HG03575 (cell line): ENCODE data around the gene GGCT.
"Not testable (repeated sequence)": the region's sequence is repeated elsewhere in the genome, so short reads cannot be mapped to it uniquely, and the experiment has no call there.

Experiments
- ATAC-seq: cut with Tn5 transposase; IDR thresholded peaks from one replicate; pipeline ENCODE4 v1.9.1; 2021; ENCODE audit not compliant: unreplicated experiment, insufficient number of reproducible peaks, low FRiP score; ENCODE audit errors: extremely low read depth

The GGCT gene

DNA sequence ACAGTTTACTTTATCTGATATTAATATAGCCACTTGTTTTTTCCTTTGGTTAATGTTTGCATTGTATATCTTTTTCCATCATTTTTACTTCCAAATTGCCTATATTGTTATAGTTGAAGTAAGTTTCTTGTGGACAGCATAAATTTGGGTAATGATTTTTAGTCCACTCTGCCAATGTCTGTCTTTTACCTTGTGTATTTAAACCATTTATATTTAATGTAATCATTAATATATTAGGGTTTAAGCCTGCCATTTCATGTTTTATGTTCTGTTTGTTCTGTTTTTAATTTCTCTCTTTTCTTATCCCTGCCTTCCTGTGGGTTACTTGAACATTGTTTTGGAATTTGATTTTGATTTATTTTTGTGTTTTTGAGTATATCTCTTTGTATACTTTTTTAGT, 13.2 kb downstream of the GGCT start:
- no peak for ATAC-seq

DNA sequence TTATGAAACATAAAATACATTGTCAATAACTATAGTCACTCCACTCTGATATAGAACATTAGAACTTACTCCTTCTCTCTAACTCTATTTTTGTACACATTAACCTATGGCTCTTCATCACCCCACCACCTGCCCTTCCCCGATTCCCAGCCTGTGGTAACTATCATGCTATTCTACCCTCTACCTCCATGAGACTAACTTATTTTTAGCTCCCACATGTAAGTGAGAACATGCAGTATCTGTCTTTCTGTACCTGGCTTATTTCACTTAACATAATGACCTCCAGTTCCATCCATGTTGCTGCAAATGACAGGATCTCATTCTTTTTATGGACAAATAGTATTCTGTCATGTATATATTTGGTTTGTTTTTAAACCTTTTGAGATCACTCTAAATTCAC, 17.3 kb downstream of the GGCT start:
- no peak for ATAC-seq

DNA sequence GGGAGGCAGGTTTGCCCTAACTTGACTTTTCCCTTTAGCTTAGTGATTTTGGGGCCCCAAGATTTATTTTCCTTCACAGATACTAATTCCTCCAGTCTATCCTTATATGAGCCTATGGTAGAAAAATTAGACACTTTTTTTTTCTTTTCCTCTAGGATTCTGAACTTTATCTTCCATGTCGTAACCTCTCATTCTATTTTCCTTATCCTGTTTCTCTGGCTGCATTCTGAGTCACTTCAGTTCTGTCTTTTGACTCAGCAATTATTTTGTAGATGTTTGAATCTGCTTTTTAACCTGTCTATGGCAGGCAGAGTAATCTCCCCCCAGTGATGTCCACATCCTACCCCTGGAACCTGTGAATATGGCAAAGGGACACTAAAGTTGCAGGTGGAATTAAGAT, 19.0 kb downstream of the GGCT start:
- no peak for ATAC-seq

DNA sequence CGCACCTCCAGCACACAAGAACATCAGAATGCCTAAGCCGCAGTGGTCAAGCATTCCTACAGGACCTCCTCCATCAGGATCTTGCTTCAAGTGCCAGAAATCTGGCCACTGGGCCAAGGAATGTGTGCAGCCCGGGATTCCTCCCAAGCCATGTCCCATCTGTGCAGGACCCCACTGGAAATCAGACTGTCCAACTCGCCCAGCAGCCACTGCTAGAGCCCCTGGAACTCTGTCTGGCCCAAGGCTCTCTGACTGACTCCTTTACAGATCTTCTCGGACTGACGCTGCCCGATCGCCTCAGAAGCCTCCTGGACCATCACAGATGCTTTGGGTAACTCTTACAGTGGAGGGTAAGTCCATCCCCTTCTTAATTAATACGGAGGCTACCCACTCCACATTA, 23.2 kb downstream of the GGCT start:
- ATAC-seq: not testable (repeated sequence)

DNA sequence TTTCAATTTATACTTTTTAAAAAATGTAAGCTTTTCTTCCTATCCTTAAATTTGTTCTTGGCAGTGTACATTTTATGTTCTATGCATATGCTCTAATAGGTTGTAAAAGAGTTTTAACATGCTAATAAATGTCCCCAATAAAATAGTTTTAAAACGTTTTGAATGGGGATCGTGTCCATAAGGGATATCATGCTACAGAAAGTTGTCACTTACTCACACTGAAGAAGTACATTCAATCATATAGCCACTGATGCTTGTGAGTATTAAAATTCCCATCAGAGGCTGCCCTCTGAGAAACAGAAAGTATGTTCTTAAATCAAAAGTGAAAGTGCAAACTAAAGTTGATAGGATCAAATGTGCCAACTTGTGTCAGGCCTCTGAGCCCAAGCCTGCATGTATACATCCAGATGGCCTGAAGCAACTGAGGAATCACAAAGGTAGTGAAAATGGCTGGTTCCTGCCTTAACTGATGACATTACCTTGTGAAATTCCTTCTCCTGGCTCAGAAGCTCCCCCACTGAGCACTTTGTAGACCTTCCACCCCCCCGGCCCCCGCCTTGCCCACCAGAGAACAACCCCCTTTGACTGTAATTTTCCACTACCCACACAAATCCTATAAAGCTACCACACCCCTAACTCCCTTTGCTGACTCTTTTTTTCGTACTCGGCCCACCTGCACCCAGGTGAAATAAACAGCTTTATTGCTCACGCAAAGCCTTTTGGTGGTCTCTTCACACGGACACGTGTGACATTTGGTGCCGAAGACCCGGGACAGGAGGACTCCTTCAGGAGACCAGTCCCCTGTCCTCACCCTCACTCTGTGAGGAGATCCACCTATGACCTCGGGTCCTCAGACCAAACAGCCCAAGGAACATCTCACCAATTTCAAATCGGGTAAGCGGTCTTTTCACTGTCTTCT, 25.2 kb downstream of the GGCT start:
- ATAC-seq: no peak

DNA sequence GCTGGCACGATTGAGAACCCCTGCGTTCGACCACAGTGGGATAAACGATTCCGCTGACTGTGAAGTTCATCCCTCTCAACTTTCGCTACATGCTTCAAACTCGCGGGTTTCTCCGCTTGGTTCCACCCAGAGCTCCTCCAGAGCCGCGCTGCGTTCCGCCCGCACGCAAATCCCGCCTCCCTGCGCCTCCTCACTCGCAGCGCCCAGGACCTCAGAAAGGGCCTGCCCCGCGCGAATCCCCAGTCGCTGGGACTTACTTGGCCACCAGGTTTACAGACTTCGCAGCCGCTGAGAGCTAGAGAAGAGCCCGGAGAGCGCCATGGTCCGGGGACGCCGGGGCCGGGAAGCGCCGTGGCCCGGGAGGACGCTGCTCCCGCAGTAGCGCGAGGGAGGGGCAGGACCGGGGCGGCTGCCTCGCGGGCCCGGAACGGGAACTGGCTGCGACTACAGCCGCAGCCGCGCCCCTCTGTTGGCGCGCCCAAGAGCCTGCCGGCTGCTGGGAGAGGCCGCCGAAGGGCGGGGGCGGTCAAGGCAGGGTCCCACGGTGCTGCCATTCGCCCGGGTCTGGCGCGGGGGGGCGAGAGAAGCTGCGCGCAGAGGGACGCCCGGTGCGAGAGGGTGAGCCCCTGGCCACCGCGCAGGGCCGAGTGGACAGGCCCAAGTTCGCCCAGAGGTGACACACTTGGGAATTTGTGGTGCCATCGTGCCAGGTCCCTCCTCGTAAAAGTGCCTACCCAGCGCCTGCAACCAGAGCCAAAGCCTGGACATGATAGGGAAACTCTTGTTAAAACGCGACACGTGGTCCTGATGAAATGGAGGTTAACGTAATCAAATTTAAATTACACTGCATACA, 26.1 kb downstream of the GGCT start, which contains the start of gene NOD1:
Gene NOD1, minus strand, starts transcription at position 436 of the 853 bp plus-strand sequence. CDS start 21,863 bp downstream, outside the sequence.
- no peak for ATAC-seq

DNA sequence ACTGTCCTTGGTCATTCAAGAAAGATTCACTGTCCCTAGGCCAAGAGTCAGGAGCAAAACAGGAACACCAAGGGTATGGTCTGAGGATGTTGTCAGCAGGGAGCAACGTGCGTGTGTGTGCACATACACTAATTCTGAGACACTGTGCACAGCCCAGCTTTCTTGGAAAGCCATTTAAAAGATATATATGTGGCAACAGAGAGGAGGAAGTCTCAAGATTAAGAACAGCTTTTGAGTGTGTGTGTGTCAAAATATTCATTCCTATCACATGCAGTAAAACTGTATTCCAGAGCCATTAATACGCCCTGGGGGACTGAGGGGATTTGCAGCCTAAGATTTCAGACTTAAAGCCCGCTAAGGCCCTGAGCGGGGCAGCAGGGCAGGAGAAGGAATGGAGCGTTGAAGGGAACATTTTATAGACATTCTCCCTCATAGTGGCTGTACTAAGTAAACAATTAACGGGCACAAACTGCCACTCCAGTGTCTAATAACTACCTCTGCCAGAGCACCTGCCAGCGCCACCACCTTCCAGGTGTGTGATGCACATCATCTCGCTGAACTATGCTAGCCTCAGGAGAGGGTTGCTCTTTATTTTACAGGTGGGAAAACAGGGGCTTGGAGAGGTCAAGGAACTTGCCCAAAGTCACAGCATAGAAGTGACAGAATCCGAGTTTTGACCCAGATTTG, 28.0 kb downstream of the GGCT start:
- no peak for ATAC-seq

DNA sequence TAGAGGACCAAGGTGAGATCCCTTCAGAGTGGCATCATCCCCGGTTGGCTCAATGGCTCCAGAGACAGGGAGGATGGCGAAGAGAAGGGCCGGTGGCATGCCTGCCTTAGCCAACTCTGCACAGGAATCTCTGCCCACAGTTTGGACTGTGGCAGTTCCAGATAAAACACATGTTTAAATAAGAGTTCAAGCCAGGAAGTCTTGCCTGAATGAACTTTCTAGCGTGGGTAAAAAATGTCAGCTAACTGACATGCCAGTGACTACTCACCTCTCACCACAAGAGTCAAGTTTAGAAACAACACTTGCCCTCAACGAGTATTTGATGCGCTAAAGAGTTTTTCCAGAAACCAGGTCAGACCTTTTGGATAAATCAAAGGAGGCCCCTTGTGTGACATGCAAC, 29.0 kb downstream of the GGCT start:
- no peak for ATAC-seq

DNA sequence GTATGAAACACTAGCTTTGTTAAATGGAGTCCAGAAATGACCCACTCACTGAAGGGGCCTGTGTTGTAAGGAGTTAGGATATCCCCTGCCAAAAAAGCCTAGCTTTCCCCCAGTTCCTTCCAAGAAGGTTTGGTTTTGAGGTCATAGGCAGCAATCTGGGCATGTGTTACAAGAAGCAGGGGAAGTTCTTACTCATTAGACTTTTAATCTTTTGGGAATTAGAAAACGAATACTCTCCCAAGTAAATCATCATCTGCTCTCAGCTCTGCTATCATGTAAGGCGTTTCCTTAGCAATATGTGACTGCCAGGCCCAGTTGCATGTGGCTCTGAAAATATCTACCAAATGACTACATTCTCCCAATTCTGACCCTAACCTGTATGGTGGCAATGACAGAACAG, 29.7 kb downstream of the GGCT start:
- no peak for ATAC-seq

DNA sequence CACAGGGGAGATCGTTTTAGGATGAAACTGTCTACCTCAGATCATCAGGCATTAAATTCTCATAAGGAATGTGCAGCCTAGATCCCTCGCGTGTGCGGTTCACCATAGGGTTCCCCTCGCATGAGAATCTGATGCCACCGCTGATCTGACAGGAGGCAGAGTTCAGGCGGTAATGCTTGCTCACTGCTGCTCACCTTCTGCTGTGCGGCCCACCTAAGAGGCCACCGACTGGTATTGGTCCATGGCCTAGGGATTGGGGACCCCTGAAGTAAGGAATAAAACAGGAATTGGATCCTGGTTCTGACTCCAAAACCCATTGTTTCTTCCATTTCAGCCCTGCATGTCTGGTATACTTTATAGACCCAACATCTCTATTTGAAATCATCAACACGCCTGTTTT, 30.1 kb downstream of the GGCT start:
- no peak for ATAC-seq

DNA sequence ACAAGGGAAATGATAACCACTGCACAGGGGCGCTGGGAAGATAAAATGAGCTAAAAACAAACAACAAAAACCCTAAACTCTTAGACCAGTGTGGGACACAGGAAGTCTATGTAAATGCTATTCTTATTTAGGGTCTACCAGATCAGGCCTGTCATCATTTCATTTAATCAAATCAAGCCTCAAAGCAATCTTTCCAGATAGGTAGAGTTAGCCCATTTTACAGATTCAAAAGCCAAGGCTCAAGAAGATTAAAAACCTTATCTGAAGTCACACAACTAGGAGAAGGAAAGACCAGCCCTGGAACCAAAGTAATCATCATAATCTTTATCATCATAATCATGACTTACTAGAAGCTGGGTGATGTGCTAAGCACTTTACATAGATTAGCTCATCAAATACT, 30.7 kb downstream of the GGCT start:
- no peak for ATAC-seq

DNA sequence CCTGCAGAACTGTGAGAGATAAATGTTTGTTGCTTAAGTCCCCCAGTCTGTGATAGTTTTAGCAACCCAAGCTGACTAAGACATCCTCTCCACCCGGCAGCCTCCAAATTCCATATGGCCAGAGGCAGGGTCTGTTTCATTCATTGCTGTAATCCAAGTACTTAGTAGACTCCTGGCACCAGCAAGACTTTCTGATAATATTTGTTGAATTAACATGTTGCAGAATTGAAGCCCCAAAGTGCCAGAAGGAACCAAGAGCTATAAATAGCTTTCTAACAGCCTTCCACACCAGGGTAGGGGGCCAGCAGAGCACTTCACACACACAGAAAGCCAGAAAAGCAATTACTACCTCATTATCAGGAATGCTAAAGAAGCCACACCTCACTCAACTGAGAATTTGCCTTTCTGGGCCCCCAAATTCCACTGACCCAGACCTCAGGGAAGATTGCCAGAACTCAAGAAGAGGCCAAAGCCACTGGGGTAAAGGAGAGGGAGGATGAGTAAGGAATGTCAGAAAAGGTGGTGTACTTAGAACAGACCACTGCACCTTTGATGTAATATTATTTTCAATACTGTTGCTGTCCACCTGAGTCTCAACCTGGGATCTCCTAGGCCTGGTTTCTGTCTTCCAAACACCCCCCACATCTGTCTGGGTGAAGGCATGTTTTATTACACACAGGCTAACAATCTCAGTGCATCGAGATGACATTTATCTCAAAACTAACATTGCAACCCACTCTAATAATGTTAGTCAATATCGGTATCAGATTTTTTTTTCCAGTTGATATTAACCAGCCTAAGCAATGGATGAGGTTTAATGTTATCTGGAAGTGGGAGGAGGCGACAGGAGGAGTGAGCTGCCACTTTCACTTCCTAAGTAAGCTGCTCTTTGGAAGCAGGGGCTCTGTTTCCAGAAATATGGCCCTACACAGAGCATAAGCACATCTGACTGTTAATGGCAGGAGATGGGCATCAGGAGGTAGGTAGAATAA, 31.5 kb downstream of the GGCT start:
- no peak for ATAC-seq

DNA sequence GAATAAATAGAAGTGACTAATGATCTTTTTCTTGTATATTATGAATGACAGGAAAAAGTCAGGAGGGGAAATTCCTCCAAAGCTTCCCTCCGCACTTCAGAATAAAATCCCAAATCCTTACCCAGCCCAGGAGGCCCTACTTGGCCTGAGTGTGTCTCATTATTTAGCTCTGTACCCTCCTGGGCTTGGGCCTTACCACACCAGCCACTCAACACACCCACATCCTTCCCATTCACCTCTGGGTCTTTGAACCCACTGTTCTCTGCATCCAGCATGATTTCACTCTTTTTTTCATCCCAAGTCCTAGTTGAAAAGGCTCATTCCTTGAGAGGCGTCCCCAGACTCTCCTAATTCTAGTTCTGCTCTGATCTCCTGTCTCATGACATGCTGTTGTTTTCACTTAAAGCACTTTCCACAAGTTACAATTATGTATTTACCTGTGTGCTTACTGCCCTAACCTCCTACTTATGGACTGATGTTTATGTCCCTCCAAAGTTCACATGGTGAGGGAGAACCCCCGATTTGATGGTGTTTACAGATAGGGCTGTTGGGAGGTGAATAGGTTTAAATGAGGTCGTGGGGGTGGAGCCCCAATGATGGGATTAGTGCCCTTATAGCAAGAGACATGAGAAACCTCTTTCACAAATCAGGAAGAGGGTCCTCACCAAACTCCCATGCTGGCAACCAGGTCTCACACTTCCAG, 32.4 kb downstream of the GGCT start:
- ATAC-seq: no peak

DNA sequence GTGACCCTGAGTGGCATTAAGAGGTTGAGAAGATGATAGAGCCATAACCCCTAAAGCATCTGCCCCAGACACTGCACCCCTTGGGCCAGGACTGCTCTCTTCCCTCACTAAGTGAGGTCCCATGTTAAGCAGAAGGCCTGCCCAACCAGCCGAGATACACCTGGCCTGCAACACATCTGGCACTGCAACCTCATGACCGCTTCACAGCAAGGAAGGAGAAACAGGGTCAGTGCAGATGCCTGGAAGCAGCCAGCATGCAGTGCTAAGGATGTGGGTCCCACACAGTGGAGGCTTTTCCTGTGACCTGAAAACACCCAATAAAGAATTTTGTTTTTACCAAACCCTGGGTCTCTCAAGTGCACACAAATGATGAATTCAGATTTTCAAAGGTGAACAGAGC, 33.4 kb downstream of the GGCT start:
- no peak for ATAC-seq

DNA sequence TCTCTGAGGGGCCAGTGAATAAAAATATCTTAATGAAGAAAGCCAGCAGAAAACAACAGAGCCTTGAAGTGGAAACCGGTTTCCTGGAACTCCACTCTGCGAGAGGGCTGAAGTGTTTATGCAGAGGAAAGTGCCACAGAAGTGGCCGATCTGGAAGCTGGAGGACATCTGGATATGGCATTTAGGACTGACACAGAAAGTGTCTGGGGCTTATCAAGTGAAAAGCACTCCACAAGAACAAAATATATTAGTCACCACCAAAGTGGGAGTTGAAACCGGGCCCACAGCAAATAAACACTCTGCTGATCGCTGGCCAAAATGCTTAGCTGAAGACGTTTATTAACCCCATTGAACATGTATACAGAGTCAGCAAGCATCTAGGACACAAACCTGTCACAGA, 33.9 kb downstream of the GGCT start:
- no peak for ATAC-seq

DNA sequence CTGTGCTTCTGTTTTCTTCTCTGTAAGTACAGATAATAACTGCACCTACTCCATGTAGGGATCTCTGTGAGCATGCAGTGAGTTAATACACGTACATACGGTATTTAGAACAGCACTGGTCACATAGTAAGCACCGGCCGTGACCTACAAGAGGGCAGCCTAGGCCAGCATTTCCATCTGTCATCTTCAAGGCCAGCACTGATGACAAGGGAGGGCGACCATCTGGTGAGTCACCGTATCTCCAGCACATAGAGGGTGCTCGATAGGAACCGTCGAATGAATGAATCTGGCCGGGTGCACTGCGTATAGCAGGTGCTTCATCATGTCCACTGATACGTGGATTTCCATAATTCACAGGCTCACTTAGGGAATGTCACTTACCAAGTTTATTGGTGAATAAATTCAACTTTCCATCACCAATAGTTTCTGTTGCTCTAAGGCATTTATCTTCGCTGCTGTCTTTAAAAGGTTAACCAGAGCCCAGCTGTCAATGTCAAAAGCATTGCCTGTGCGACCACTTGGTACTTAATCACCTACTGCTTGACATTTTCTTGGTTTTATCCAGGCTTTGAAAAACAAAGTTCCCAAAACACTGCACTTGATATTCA, 34.4 kb downstream of the GGCT start:
- ATAC-seq: no peak

DNA sequence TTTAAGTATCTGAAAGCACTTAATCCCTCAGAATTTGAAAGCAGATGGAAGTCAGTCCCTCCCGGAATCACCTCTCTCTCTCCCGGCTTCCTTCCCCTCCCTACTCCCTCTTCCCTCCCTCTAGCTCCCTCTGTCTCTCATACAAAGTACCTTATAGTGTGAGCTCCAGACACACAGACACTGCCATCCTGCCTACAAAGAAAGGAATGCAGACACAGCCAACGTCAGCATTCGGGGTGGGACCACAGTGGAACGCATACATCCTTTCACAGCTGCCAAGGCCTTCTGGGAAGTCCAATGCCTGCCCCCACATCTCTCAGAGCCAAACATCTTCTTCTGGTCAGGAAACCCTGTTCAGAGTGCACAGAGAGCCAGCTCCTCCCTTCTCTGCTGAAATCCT, 35.3 kb downstream of the GGCT start:
- ATAC-seq: no peak
